K562 (cell line): ENCODE results near the gene CLIP2. TPM values are rescaled to one million over a fixed set of nuclear protein-coding genes. Genes with fewer than 3 reads are reported as not detected.
A peak's percentile ranks its signal among the peaks of the same experiment; 100 is the strongest.

Source experiments
- ATAC-seq: fragments of 200-7000 bp; cut with Tn5 transposase; 3 replicates; pipeline ENCODE4 v1.9.1; 2020; ENCODE audit warnings: moderate library complexity
- BruUV-seq: library from RNA; stranded (reverse); fragments of 400-500 nt; replicated peaks from 2 replicates; lab custom pipeline; 2021; lab: Mats Ljungman, UMichigan
- CTCF ChIA-PET: fragments of 300-600 bp; formaldehyde crosslinking; extraction: SDS; loops from one replicate; lab custom pipeline; 2021; ENCODE audit warnings: low intra/inter-chr PET ratio; lab: Yijun Ruan, JAX
- POLR2A ChIA-PET: fragments of 300-600, 350-650 bp; sonication (Branson Sonifier 250); formaldehyde crosslinking; extraction: SDS; loops from one replicate; lab custom pipeline; 2021; ENCODE audit warnings: antibody characterized with exemption, inconsistent platforms; lab: Yijun Ruan, JAX
- DNase-seq, 4 experiments: peaks; one replicate each; pipeline versions ENCODE4 v3.0.0 to v3.0.0-alpha.2; 2011 to 2018; ENCODE audit warnings: low spot score in 3 of 4, mixed read lengths in 3 of 4; ENCODE audit errors: extremely low read depth in 1 of 4
- FAIRE-seq: peaks from 2 replicates; lab custom pipeline; 2011; peaks lifted over from hg19 to GRCh38; lab: Jason Lieb, UNC
- H2AFZ ChIP-seq: 2 replicates; pipeline ENCODE4 v1.6.0; 2011; ENCODE audit warnings: low read depth, low read length, control low read depth, inconsistent platforms
- H3K27ac ChIP-seq: fragments of 200-600 bp; 3 replicates; pipeline ENCODE4 v1.8.0; 2011; ENCODE audit warnings: low read depth, mild to moderate bottlenecking, control low read depth, inconsistent platforms, low read length, moderate library complexity, mixed read lengths; ENCODE audit errors: extremely low read depth
- H3K27me3 ChIP-seq, 2 experiments: fragments of 300-600 bp in 1 of 2; 2 replicates in 1 of 2; 3 replicates in 1 of 2; pipeline versions ENCODE4 v1.6.0 to v1.8.0; 2011; ENCODE audit warnings: inconsistent platforms in 2 of 2, low read length in 2 of 2, mild to moderate bottlenecking in 1 of 2, mixed read lengths in 1 of 2, moderate library complexity in 1 of 2; ENCODE audit not compliant: control insufficient read depth in 2 of 2, insufficient read depth in 2 of 2
- H3K36me3 ChIP-seq: fragments of 300-600 bp; 3 replicates; pipeline ENCODE4 v1.8.0; 2011; ENCODE audit warnings: mild to moderate bottlenecking, low read length, inconsistent platforms; ENCODE audit not compliant: control insufficient read depth, insufficient read depth
- H3K4me1 ChIP-seq, 2 experiments: fragments of 200-600 bp in 1 of 2; replicated peaks in 1 of 2; 2 replicates in 1 of 2; 3 replicates in 1 of 2; pipeline versions ENCODE4 v1.5.1 to v1.8.0; 2011; ENCODE audit warnings: inconsistent platforms in 2 of 2, low read length in 2 of 2, mild to moderate bottlenecking in 1 of 2, mixed read lengths in 1 of 2, moderate library complexity in 1 of 2; ENCODE audit not compliant: control insufficient read depth in 2 of 2, insufficient read depth in 2 of 2
- H3K4me2 ChIP-seq: 2 replicates; pipeline ENCODE4 v1.6.1; 2011; ENCODE audit warnings: low read length, control low read depth, inconsistent platforms, mixed read lengths; ENCODE audit not compliant: insufficient read depth
- H3K4me3 ChIP-seq: fragments of 200-600 bp; sonication (generic), shearing (Covaris generic); 2 replicates; pipeline ENCODE4 v1.5.1; 2016; ENCODE audit warnings: control low read depth, inconsistent platforms
- H3K79me2 ChIP-seq: fragments of 200-600 bp; 3 replicates; pipeline ENCODE4 v1.8.0; 2011; ENCODE audit warnings: low read length, inconsistent platforms; ENCODE audit not compliant: control insufficient read depth, insufficient read depth
- H3K9ac ChIP-seq, 2 experiments: 2 replicates each; pipeline versions ENCODE4 v1.6.0 to v1.6.1; 2011; ENCODE audit warnings: low read depth in 2 of 2, low read length in 2 of 2, control low read depth in 1 of 2, inconsistent platforms in 1 of 2, mild to moderate bottlenecking in 1 of 2, mixed read lengths in 1 of 2; ENCODE audit not compliant: insufficient read depth in 1 of 2
- H3K9me1 ChIP-seq: one replicate; pipeline ENCODE4 v1.6.0; 2011; ENCODE audit warnings: inconsistent platforms, mild to moderate bottlenecking, low read length, moderate library complexity; ENCODE audit not compliant: control insufficient read depth, insufficient read depth
- H3K9me3 ChIP-seq: replicated peaks from 2 replicates; pipeline ENCODE4 v1.5.1; 2011; ENCODE audit warnings: low read depth, low read length, inconsistent platforms; ENCODE audit not compliant: control insufficient read depth, insufficient read depth
- H4K20me1 ChIP-seq: replicated peaks from 2 replicates; pipeline ENCODE4 v1.6.1; 2011; ENCODE audit warnings: low read length, inconsistent platforms, mixed read lengths; ENCODE audit not compliant: control insufficient read depth, insufficient read depth
- CLOCK ChIP-seq: fragments of 250-450 bp; sonication (Bioruptor Pico); IDR thresholded peaks from 2 replicates; pipeline ENCODE4 v1.4.0; 2020; ENCODE audit warnings: mild to moderate bottlenecking, moderate library complexity, borderline replicate concordance
- CREBBP ChIP-seq: IDR thresholded peaks from one replicate; pipeline ENCODE4 v1.6.1; 2012; ENCODE audit warnings: low read depth, mild to moderate bottlenecking, control low read depth, inconsistent platforms, low read length
- FOXK2 ChIP-seq, 2 experiments: fragments of 450-650 bp; IDR thresholded peaks in 1 of 2; conservative IDR thresholded peaks in 1 of 2; 2 replicates each; pipeline ENCODE4 v1.6.1; 2016; ENCODE audit warnings: low read depth in 2 of 2, mild to moderate bottlenecking in 1 of 2
- GATA2 ChIP-seq: sonication (generic); formaldehyde crosslinking; IDR thresholded peaks from 2 replicates; pipeline ENCODE4 v1.4.0; 2020; ENCODE audit warnings: mild to moderate bottlenecking, missing genetic modification reagents
- TAF15 ChIP-seq: fragments of 200-400 bp; formaldehyde crosslinking; IDR thresholded peaks from 2 replicates; pipeline ENCODE4 v1.6.1; 2017; ENCODE audit warnings: mild to moderate bottlenecking, low read depth, low read length, moderate library complexity
- ZNF316 ChIP-seq: fragments of 450-650 bp; IDR thresholded peaks from 2 replicates; pipeline ENCODE4 v1.6.1; 2016
- ZNF431 ChIP-seq: sonication (generic); formaldehyde crosslinking; IDR thresholded peaks from 2 replicates; pipeline ENCODE4 v1.8.0; 2022; ENCODE audit warnings: mild to moderate bottlenecking, missing genetic modification reagents
- WGBS: fragments of 100-300 bp; shearing (Covaris generic); methylation state at CpG from one replicate; pipeline ENCODE4 v1.1.6; 2016; ENCODE audit warnings: low coverage, mixed read lengths; ENCODE audit not compliant: insufficient coverage; ENCODE audit errors: missing lambda C conversion rate; 5-methylcytosine and 5-hydroxymethylcytosine counted together
- in situ Hi-C: fragments of 300-500 bp; cut with MboI; formaldehyde crosslinking; loops from 4 replicates; pipeline ENCODE4 v1.15.0; 2018; ENCODE audit warnings: inconsistent platforms, mixed read lengths
- intact Hi-C: fragments of 100-400 bp; cut with micrococcal nuclease; formaldehyde crosslinking; loops from 2 replicates; pipeline ENCODE4 v1.14.2; 2022
- polyA plus RNA-seq, 8 experiments: library from polyadenylated mRNA; depleted of rRNA in 4 of 8; stranded (reverse) in 5 of 8; unstranded in 3 of 8; fragments of >200 nt; fragmentation: Nextera tagmentation in 2 of 8; fragmentation: Illumina TruSeq in 1 of 8; extraction: Ambion mirVana in 2 of 8; extraction: Trizol in 1 of 8; gene quantifications; 2 replicates each; pipeline versions ENCODE4 v1.2.1 to v1.2.3, GENCODE V29; 2011 to 2014; ENCODE audit warnings: inconsistent platforms in 1 of 8, missing spikeins in 1 of 8
- total RNA-seq, 7 experiments: library from RNA; depleted of rRNA in 6 of 7; stranded (reverse); fragments of >200 nt in 6 of 7; fragmentation: Illumina TruSeq in 2 of 7; extraction: Trizol in 2 of 7; gene quantifications; 2 replicates each; pipeline versions ENCODE4 v1.2.1 to v1.2.3, GENCODE V29; 2011 to 2021; ENCODE audit warnings: low replicate concordance in 1 of 7

The CLIP2 gene
- total and polyA plus RNA-seq, 9 of the 15 experiments (the other 6 are each of a cell fraction or from before 2014, with no cell fraction given) = 0.07 to 5.4 (median 2.1) TPM

DNA sequence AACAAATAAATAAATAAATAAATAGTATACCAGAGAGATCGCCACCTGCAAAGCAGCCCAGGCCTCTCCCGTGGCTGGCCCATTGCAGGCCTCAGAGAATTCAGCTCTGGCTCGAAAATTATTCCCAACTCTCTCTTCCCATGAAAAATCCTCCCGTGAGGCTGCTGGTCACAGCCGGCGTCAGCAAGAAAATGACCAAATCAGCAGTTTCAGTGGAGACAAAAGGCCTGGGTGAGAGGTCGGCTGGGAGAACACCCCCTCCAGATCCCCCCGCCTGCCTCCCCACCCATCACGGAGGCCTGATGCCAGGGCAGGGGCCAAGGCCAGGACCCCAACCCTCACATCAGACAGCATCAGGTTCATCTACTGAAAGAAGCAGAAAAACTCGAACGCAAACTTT, 3.1 kb upstream of the CLIP2 start:
- intact Hi-C loops = no loop called here
- no peak for ATAC-seq

More for the DNA sequence above, 3.1 kb upstream of the CLIP2 start:
- Histone ChIP-seq H4K20me1 (no peaks in the 10 kb centered on the region), H3K36me3 (no peaks in the 10 kb centered on the region), H3K9me1 (no peaks in the 10 kb centered on the region), H3K4me1 (peaks cover 18 to 27% of the 10 kb centered on the region in 2 experiments), H3K27ac (no peak overlapping the region), H2AFZ (no peak overlapping the region), H3K9me3 (no peaks in the 10 kb centered on the region), H3K9ac (no peak overlapping the region), H3K27me3 (peaks cover 0 to 13% of the 10 kb centered on the region in 2 experiments; a peak in 3 of 5 replicates), H3K79me2 (no peaks in the 10 kb centered on the region), H3K4me2 (no peak overlapping the region), H3K4me3 (no peak overlapping the region)
- ChIA-PET CTCF (no interaction called here), POLR2A (no interaction called here)
- DNase-seq = peak in 1 of 4 experiments; percentile 5
- no peak for FAIRE-seq
- in situ Hi-C loops = no loop called here
- no peak for TF ChIP-seq ZNF431 (CRISPR knock-in tag)
- no peak for TF ChIP-seq TAF15
- TF ChIP-seq CREBBP = no peak
- TF ChIP-seq ZNF316 = peak; percentile 34
- TF ChIP-seq FOXK2 (conservative IDR thresholded peaks at IDR 0.05 in 1 of 2, IDR thresholded peaks at IDR 0.05 in 1 of 2; ENCODE audit: low read depth in 2 of 2) = no peak
- no peak for TF ChIP-seq CLOCK (CRISPR knock-in tag)
- TF ChIP-seq GATA2 (CRISPR knock-in tag) = no peak
- no TSS peak for BruUV-seq
- 75% methylated on average over 11 of the region's 11 CpGs for WGBS
